T-helper 1 cell treated with Interleukin-12 subunit alpha and Interleukin-12 subunit beta and Interleukin-4 antibody, amounts not matched to agents 30 ng/mL and 1 ng/mL, for 36 hours (primary cell): ENCODE measurements around the gene BRD7. TPM values are rescaled to one million over a fixed set of nuclear protein-coding genes. Genes with fewer than 3 reads are reported as not detected.

Experiments used
- intact Hi-C: fragments of 100-400 bp; cut with micrococcal nuclease; formaldehyde crosslinking; loops from one replicate; pipeline ENCODE4 v1.15.1; 2024
- total RNA-seq: library from RNA; stranded (reverse); gene quantifications from 2 replicates; pipeline ENCODE4 v1.2.3, GENCODE V29; 2022

Gene BRD7
- total RNA-seq, 1 donor from 2014 or later, result 69.8 TPM

- intact Hi-C loops, result no loop called here
These were observed 63.2 kb downstream of the BRD7 start for GRCh38 chr16:50305441-50306061.

GRCh38 chr16:50304467-50305440 lies 64.0 kb downstream of the BRD7 start:
- intact Hi-C loops, result no loop called here

- intact Hi-C loops, result no loop called here
These were observed 65.0 kb downstream of the BRD7 start for GRCh38 chr16:50303605-50304466.

- intact Hi-C loops, result no loop called here
These were observed 65.7 kb downstream of the BRD7 start for GRCh38 chr16:50303041-50303604.

- intact Hi-C loops, result no loop called here
These were observed 66.2 kb downstream of the BRD7 start for GRCh38 chr16:50302472-50303005.

- intact Hi-C loops, result no loop called here
These were observed 66.9 kb downstream of the BRD7 start for GRCh38 chr16:50301626-50302471.

- intact Hi-C loops, result no loop called here
These were observed 67.7 kb downstream of the BRD7 start for GRCh38 chr16:50300942-50301625.

- intact Hi-C loops, result no loop called here
These were observed 69.2 kb downstream of the BRD7 start for GRCh38 chr16:50299508-50300105.

GRCh38 chr16:50298591-50299507 lies 69.9 kb downstream of the BRD7 start:
- intact Hi-C loops, result no loop called here

GRCh38 chr16:50298075-50298460 lies 70.7 kb downstream of the BRD7 start:
- intact Hi-C loops, result no loop called here

- intact Hi-C loops, result no loop called here
These were observed 71.3 kb downstream of the BRD7 start for GRCh38 chr16:50297301-50298074.

- intact Hi-C loops, result no loop called here
These were observed 72.0 kb downstream of the BRD7 start for GRCh38 chr16:50296807-50297206.

GRCh38 chr16:50295541-50296132 lies 73.2 kb downstream of the BRD7 start:
- intact Hi-C loops, result no loop called here

- intact Hi-C loops, result no loop called here
These were observed 73.8 kb downstream of the BRD7 start for GRCh38 chr16:50294955-50295354.

GRCh38 chr16:50293994-50294855 lies 74.6 kb downstream of the BRD7 start:
- intact Hi-C loops, result no loop called here
